ENCODE data around the gene GPR42. TPM values are rescaled to one million over a fixed set of nuclear protein-coding genes. Genes with fewer than 3 reads are reported as not detected.

Gene GPR42
- total and polyA plus RNA-seq, 2 donors from 2014 or later, result not detected

DNA sequence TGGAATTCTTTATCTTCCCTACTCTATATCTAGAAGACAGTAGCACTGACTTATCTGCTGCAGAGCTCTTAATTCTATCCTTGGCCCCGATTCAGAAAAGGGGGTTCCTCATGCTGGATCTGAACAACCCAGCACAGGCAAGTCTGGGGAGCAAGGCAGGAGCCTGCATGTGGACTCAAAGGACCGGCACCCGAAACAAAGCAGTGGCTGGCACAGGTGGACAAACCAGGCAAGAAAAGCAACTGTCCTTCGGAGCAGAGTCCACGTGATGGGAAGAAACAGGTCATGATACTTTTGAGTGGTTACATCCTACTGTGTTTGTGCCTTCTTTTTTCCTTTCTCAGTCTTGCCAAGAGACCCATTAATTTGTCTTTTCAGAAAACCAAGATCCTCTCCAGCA, 38.3 kb downstream of the GPR42 start:
- Histone ChIP-seq H3K4me3 (ENCODE audit: low read length in 3 of 3) (no peak overlapping the region), H3K9ac (ENCODE audit: low read length in 3 of 3) (no peak overlapping the region), H3K9me3 (ENCODE audit: control insufficient read depth in 2 of 3, insufficient read depth in 1 of 3, low read length in 3 of 3) (no peaks in the 10 kb centered on the region), H3K27ac (ENCODE audit: low read depth in 2 of 2, low read length in 2 of 2) (no peak overlapping the region), H3K27me3 (ENCODE audit: control insufficient read depth, insufficient read depth, low read length) (no peaks in the 10 kb centered on the region), H3K4me1 (ENCODE audit: control insufficient read depth in 2 of 3, insufficient read depth in 2 of 3, low read depth in 1 of 3, low read length in 3 of 3) (no peaks in the 10 kb centered on the region), H3K36me3 (ENCODE audit: control insufficient read depth in 2 of 3, insufficient read depth in 3 of 3, low read length in 3 of 3) (no peaks in the 10 kb centered on the region)
- DNase-seq (no peak), FAIRE-seq (no peak)
- TF ChIP-seq CTCF (IDR thresholded peaks at IDR 0.05; ENCODE audit: borderline replicate concordance, extremely low read depth, insufficient read depth), result no peak
- intact Hi-C loops (cut with DNase I), result no loop called here

GRCh38 chr19:35410487-35410886, 39.6 kb downstream of the GPR42 start:
- H3K27me3 ChIP-seq (ENCODE audit: control insufficient read depth, insufficient read depth, low read length), result no peaks in the 10 kb centered on the region

GRCh38 chr19:35414442-35414841, 43.6 kb downstream of the GPR42 start:
- Histone ChIP-seq H3K4me1 (ENCODE audit: control insufficient read depth in 2 of 3, insufficient read depth in 2 of 3, low read depth in 1 of 3, low read length in 3 of 3) (no peaks in the 10 kb centered on the region), H3K9me3 (ENCODE audit: control insufficient read depth in 2 of 3, insufficient read depth in 1 of 3, low read length in 3 of 3) (no peaks in the 10 kb centered on the region), H3K27ac (ENCODE audit: low read depth in 2 of 2, low read length in 2 of 2) (no peak overlapping the region), H3K9ac (ENCODE audit: low read length in 3 of 3) (no peak overlapping the region), H3K36me3 (ENCODE audit: control insufficient read depth in 2 of 3, insufficient read depth in 3 of 3, low read length in 3 of 3) (no peaks in the 10 kb centered on the region), H3K4me3 (ENCODE audit: low read length in 3 of 3) (no peak overlapping the region), H3K27me3 (ENCODE audit: control insufficient read depth, insufficient read depth, low read length) (no peaks in the 10 kb centered on the region)
- FAIRE-seq, result no peak
- intact Hi-C loops (cut with DNase I), result no loop called here
- DNase-seq, result no peak
- TF ChIP-seq CTCF (IDR thresholded peaks at IDR 0.05; ENCODE audit: borderline replicate concordance, extremely low read depth, insufficient read depth), result no peak

More at GRCh38 chr19:35410487-35410886, 39.6 kb downstream of the GPR42 start:
- DNase-seq (no peak), FAIRE-seq (no peak)
- H3K4me1 ChIP-seq (ENCODE audit: control insufficient read depth in 2 of 3, insufficient read depth in 2 of 3, low read depth in 1 of 3, low read length in 3 of 3), result no peaks in the 10 kb centered on the region
- H3K27ac ChIP-seq (ENCODE audit: low read depth in 2 of 2, low read length in 2 of 2), result no peak overlapping the region
- no peak overlapping the region for H3K9ac ChIP-seq (ENCODE audit: low read length in 3 of 3)
- no peaks in the 10 kb centered on the region for H3K9me3 ChIP-seq (ENCODE audit: control insufficient read depth in 2 of 3, insufficient read depth in 1 of 3, low read length in 3 of 3)
- intact Hi-C loops (cut with DNase I), result no loop called here
- H3K4me3 ChIP-seq (ENCODE audit: low read length in 3 of 3), result no peak overlapping the region
- no peak for TF ChIP-seq CTCF (IDR thresholded peaks at IDR 0.05; ENCODE audit: borderline replicate concordance, extremely low read depth, insufficient read depth)
- no peaks in the 10 kb centered on the region for H3K36me3 ChIP-seq (ENCODE audit: control insufficient read depth in 2 of 3, insufficient read depth in 3 of 3, low read length in 3 of 3)

DNA sequence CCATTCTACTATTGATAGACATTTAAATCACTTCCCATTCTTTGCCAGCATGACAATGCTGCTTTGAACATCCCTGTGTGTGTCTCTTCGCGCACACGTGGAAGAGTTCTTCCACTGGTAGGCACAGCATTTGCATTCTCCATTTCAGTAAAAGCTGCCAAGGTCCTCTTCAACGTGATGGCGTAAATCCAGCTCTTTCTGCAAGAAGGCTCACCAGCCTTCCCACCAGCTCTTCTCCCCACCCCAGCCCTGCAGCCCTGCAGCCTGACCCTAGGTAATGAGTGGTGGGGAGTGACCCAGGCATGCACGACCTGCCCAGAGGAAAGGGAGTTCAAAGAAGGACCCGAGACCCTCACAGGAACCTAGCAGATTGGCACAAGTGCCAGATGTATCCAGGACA, 45.5 kb downstream of the GPR42 start:
- no peak for TF ChIP-seq CTCF (IDR thresholded peaks at IDR 0.05; ENCODE audit: borderline replicate concordance, extremely low read depth, insufficient read depth)
- DNase-seq (no peak), FAIRE-seq (no peak)
- Histone ChIP-seq H3K36me3 (ENCODE audit: control insufficient read depth in 2 of 3, insufficient read depth in 3 of 3, low read length in 3 of 3) (no peaks in the 10 kb centered on the region), H3K27ac (ENCODE audit: low read depth in 2 of 2, low read length in 2 of 2) (no peak overlapping the region), H3K9ac (ENCODE audit: low read length in 3 of 3) (no peak overlapping the region), H3K4me3 (ENCODE audit: low read length in 3 of 3) (no peak overlapping the region), H3K4me1 (ENCODE audit: control insufficient read depth in 2 of 3, insufficient read depth in 2 of 3, low read depth in 1 of 3, low read length in 3 of 3) (no peaks in the 10 kb centered on the region), H3K27me3 (ENCODE audit: control insufficient read depth, insufficient read depth, low read length) (no peaks in the 10 kb centered on the region), H3K9me3 (ENCODE audit: control insufficient read depth in 2 of 3, insufficient read depth in 1 of 3, low read length in 3 of 3) (no peaks in the 10 kb centered on the region)
- intact Hi-C loops (cut with DNase I), result no loop called here

Data from kidney (tissue), 14 donors.